CD4-positive, alpha-beta T cell treated with Interleukin-4 for 4 hours (primary cell): ENCODE measurements around the gene SLC51B.
"Not testable (repeated sequence)": the region's sequence is repeated elsewhere in the genome, so short reads cannot be mapped to it uniquely, and the experiment has no call there.

Experiments used
- DNase-seq: peaks from one replicate; pipeline ENCODE4 v3.0.0-alpha.2; 2020

The SLC51B gene

GRCh38 chr15:65042776-65043327, 2.3 kb upstream of the SLC51B start:
- no peak for DNase-seq

DNA sequence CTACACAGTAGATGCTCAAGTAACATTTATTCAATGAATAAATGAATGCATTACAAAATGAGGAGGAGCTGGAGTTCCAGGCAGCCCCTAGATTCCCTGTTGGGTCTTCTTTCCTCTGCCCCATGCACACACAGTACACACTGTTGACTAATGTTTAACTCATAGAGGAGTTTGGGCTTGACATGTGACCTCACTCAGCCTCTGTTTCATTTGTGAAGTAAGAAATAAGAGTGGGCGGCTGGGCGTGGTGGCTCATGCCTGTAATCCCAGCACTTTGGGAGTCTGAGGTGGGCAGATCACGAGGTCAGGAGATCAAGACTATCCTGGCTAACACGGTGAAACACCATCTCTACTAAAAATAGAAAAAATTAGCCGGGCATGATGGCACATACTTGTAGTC, 969 bp upstream of the SLC51B start:
- DNase-seq = not testable (repeated sequence)

DNA sequence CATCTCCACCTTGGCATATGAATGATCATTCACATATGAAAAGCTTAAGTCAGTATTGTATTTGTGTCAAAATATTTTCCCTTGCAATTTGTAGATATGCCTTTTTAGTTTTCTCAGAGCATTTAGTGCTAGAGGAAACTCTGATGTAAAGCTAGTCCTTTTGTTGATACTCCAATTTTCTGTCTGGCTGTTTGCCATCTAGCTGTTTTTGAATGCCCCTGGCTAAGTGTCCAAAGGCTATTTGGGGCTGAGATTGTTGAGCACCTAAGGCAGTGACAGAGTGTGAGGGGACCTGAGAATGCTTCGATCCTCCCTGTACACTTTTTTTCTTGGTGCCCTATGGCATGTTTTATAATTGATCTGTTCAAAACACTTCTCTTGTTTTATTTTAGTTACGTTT, 3.1 kb downstream of the SLC51B start:
- DNase-seq = no peak

GRCh38 chr15:65049418-65049840, 4.2 kb downstream of the SLC51B start:
- peak; percentile 85 for DNase-seq

DNA sequence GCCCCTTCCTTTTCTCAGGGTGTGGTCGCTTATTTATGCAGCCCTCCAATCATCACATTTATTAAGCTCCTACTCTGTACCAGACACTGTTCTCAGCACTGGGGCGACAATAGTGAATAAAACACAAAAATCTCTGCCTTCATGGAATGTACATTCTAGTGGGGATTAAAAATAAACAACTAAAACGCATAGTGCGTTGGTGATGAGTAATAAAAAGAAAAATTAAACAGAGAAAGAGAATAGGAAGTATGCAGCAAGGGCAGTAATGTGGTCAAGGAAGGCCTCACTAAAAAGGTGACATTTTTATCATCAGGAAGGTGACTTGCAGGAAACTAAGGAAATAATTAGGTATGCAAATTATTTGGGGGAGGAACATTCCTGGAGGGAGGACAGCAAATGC, 5.1 kb downstream of the SLC51B start:
- no peak for DNase-seq

GRCh38 chr15:65051266-65051665, 6.1 kb downstream of the SLC51B start:
- no peak for DNase-seq

GRCh38 chr15:65052956-65053355, 7.8 kb downstream of the SLC51B start:
- DNase-seq = no peak

DNA sequence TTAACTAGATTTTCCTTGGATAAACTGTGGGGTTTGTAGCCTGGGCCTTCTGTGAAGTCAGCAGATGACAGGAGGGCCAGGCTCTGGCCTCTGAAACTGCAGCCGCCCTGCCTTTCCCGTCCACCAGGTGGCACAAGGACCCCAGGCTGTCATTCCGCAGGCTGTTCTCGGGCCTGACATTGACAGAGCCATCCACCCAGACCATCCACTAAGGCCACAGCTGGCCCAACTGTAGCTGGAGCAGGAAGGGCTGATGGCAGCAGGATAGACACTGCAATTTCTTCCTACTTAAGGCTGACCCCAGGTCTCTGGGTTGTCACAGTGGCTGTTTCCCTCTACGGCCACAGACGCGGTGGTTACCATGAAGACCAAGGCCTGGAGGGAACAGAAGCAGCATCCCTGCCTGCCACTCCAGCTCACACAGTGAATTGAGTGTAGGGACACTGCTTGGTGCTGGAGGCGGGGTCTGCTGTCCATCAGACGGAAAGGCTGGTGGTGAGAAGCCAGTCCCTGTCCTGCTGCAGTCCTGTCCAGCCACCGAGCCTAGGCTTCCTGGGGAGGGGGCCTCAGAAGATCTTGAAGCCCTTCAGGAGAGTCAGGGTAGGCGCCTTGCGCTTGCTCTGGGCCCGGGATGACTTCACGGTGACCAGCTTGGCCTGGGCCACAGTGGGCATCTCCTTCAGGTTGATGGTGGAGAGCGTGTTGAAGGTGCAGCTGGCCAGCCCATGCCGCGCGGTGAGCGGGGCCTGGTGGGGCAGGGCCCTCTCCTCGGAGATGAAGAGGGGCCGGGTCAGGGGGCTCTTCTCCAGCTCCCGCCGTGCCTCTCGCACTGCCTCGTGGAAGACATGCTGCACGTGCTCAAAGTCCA, 9.4 kb downstream of the SLC51B start:
- DNase-seq = peak; percentile 20

DNA sequence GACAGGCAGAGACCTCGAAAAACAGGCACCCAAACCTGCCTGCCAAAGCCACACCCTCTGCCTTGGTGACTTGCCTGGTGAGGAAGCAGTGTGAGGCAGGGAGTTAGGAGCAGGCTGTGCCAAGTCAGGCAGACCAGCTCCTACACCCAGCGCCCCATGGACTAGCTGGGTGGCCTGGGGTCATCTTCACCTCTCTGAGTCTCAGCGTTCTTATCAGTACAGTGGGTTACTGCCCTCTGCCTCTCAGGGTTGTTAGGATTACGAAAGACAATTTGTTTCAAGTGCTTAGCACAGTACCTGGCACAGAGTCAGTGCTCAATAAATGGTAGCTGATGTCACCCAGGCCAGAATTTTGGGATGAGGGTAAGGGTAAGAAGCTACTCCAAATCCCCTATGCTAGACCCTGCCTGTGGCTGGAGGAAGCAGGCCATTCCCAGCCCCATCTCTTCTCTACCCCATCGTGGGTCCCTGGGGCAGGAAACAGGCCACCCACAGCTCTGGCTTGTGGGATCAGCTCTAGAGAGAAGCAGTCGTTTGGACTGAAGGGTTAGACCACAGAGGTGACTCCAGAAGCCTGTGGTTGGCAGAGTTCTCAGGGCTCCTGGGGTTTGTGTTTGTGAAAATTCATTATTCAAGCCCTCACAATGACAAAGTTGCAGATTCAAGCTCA, 10.1 kb downstream of the SLC51B start:
- no peak for DNase-seq

- no peak for DNase-seq
Observed at GRCh38 chr15:65056106-65056505, 10.9 kb downstream of the SLC51B start.

- no peak for DNase-seq
Observed at GRCh38 chr15:65056868-65057548, 11.8 kb downstream of the SLC51B start.

GRCh38 chr15:65057549-65057940, 12.4 kb downstream of the SLC51B start:
- DNase-seq = no peak

- DNase-seq = no peak
Observed at GRCh38 chr15:65058394-65059368, 13.5 kb downstream of the SLC51B start.

DNA sequence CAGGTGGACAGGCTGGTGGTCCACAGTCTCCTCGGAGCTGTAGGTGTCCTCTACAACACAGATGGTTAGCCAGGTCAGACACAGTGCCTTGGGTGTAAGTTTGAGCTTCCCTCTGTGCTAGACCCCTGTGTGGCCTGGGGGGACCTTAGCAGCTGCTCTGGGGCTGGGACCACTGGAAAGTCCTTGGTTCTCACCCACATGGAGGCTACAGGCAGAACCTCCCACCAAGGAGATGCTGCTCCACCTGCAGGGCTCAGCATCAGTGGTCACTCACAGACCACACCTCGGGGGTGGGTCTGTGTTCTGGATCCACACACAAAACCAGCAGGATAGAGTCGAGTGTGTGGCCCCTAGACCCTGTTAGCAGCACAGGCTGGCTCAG, 14.2 kb downstream of the SLC51B start:
- DNase-seq = no peak

GRCh38 chr15:65059931-65060596, 14.9 kb downstream of the SLC51B start:
- no peak for DNase-seq

DNA sequence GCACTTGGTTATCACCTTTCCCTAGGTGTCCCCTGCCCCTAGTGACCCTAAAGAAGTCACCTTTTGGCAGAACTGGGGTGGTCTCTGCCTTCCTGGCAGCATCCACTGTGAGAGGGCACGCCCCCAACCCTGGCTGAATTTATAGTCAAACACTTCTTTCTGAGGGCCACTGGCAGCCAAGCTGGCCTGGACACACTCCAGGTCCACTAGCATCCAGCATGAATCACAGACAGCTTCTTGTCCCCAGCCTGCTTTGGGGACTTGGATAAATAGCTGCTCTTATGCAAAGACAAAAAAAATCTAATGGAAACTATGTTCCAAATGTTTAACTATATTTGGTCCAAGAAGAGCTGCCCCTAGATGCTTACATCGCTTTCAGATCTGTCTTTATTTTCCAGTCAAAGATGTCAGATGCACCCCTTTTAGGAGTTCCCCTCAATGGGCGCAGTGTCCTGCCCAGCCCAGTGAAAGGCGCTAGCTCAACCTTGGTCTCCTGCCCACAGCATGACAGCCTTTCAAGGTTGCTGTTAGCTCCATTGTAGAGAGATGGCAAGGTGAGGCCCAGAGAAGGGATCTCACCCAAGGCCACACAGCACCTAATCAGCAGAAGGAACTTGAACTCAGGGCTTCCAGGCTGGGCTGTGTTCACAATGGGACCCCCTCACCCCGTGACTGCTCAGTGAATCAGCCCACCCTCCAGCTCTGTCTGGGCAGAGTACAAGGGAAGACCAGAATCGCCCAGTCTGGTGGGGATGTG, 15.6 kb downstream of the SLC51B start:
- DNase-seq = no peak

- DNase-seq = no peak
Observed at GRCh38 chr15:65062061-65062460, 16.9 kb downstream of the SLC51B start.

GRCh38 chr15:65062726-65063125, 17.5 kb downstream of the SLC51B start:
- no peak for DNase-seq

DNA sequence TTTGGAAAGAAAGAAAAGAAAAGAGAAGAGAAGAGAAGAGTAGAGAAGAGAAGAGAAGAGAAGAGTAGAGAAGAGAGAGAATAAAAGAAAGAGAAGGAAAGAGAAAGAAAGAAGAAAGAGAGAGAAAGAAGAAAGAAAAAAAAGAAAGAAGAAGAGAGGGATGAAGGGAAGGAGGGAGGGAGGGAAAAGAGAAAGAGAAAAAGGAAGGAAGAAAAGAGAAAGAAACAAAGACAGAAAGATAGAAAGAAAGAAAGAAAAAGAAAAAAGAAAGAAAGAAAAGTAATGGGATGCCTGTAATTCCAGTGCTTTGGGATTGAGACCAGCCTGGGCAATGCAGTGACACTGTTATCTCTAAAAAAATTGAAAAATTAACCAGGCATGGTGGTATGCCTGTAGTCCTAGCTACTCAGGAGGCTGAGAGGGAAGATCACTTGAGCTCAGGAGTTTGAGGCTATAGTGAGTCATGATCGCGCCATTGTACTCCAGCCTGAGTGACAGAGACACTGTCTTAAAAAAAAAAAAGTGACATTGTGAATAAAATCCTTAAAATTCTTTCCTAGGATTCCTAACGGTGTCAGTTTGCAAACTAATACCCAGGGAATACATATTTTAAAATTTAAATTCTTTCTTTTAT, 20.9 kb downstream of the SLC51B start:
- no peak for DNase-seq

DNA sequence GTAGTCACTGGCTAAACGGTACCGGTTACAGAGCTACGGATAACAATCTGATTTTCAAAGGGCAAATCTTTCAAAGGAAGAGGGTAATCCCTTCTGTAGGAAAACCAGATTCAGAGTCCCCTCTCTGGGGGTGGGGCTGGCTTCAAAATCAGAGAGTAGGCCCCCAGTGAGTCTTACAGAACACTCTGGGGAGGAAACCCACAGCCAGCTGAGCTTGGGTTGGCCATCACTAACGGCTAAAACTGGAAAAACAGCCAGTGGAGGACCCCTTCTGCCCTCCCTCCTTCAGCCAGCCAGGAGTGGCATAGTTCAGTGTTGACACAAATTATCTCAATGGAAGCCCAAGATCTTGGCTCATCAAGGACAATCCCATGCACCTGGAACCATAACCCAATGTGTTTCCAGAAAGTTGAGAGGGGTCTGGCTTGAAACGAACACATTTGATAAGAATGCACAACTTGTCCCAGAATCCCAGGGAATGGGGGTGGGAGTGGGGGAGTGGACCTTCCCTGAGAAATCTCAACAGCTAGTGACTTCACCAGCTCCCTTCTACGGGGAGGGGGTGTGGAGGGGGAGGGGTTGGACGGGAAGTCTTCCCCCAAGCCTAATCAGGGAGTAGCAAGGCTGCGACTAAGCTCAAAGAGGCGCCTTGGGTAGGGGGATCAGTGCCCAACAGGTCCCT, 21.6 kb downstream of the SLC51B start:
- no peak for DNase-seq
